ENCODE results near the gene C11orf98. TPM values are rescaled to one million over a fixed set of nuclear protein-coding genes. Genes with fewer than 3 reads are reported as not detected.
"Not testable (repeated sequence)": the region's sequence is repeated elsewhere in the genome, so short reads cannot be mapped to it uniquely, and the experiment has no call there.

The C11orf98 gene
- total and polyA plus RNA-seq, 2 experiments from 2014 or later = 136 to 141 TPM

DNA sequence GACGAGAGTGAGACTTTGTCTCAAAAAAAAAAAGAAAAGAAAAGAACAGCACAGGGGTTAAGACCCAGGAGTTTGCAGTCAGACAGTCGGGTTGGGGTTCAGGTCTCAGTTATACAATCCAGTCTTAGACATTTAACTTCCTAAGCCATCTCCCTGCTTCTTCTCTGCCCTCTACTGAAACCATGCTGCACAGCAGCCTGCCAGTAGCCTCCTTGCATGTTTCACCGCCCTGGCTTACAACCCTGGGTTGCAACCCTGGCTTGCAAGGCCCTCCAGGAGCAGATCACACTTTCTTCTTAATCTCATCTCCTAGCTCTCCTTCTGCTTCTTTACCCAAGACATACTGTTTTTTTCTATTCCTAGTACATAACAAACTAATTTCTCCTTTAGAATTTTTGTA is 37.3 kb downstream of the C11orf98 start:
- peak in 1 of 2 donors; percentile 17 for DNase-seq (ENCODE audit: low read depth in 1 of 2, low spot score in 1 of 2)
- Histone ChIP-seq H3K9me3 (ENCODE audit: low read depth) (no peaks in the 10 kb centered on the region), H3K27me3 (no peaks in the 10 kb centered on the region), H3K4me1 (ENCODE audit: low read depth) (no peaks in the 10 kb centered on the region), H3K36me3 (peaks cover 68% of the 10 kb centered on the region), H3K27ac (no peak overlapping the region), H3K4me3 (no peak overlapping the region)
- peak; percentile 11 for TF ChIP-seq CTCF (IDR thresholded peaks at IDR 0.05; ENCODE audit: low read depth, low read length)

- peaks cover 5% of the 10 kb centered on the region for H3K4me1 ChIP-seq (ENCODE audit: low read depth)
- no peaks in the 10 kb centered on the region for H3K9me3 ChIP-seq (ENCODE audit: low read depth)
- TF ChIP-seq CTCF (IDR thresholded peaks at IDR 0.05; ENCODE audit: low read depth, low read length) = no peak
- H3K27me3 ChIP-seq = no peaks in the 10 kb centered on the region
- H3K27ac ChIP-seq = peak overlapping the region; percentile 83
- H3K36me3 ChIP-seq = peaks cover 24% of the 10 kb centered on the region
- H3K4me3 ChIP-seq = peak overlapping the region; percentile 50
- DNase-seq (ENCODE audit: low read depth in 1 of 2, low spot score in 1 of 2) = no peak
These were observed 42.4 kb downstream of the C11orf98 start for GRCh38 chr11:62622476-62623089.

- no peak for TF ChIP-seq CTCF (IDR thresholded peaks at IDR 0.05; ENCODE audit: low read depth, low read length)
- H3K27ac ChIP-seq = peak within 1 kb of the TSS; percentile 83
- peak; percentile 99 for DNase-seq (ENCODE audit: low read depth in 1 of 2, low spot score in 1 of 2)
- H3K4me3 ChIP-seq = peak within 1 kb of the TSS; percentile 50
- peaks cover 19% of the 10 kb centered on the region for H3K36me3 ChIP-seq
- no peaks in the 10 kb centered on the region for H3K27me3 ChIP-seq
- H3K4me1 ChIP-seq (ENCODE audit: low read depth) = peaks cover 5% of the 10 kb centered on the region
- H3K9me3 ChIP-seq (ENCODE audit: low read depth) = no peaks in the 10 kb centered on the region
These were observed 43.2 kb downstream of the C11orf98 start, which contains the start of gene B3GAT3 for GRCh38 chr11:62621567-62622470. Gene B3GAT3 (minus strand): TSS chr11:62621986. CDS start chr11:62621947, 39 bp downstream.

GRCh38 chr11:62621027-62621566 is 43.9 kb downstream of the C11orf98 start:
- H3K36me3 ChIP-seq = peaks cover 11% of the 10 kb centered on the region
- DNase-seq (ENCODE audit: low read depth in 1 of 2, low spot score in 1 of 2) = no peak
- H3K4me3 ChIP-seq = peak overlapping the region; percentile 50
- H3K4me1 ChIP-seq (ENCODE audit: low read depth) = peaks cover 5% of the 10 kb centered on the region
- H3K27ac ChIP-seq = peak overlapping the region; percentile 83
- TF ChIP-seq CTCF (IDR thresholded peaks at IDR 0.05; ENCODE audit: low read depth, low read length) = no peak
- H3K9me3 ChIP-seq (ENCODE audit: low read depth) = no peaks in the 10 kb centered on the region
- H3K27me3 ChIP-seq = no peaks in the 10 kb centered on the region

DNA sequence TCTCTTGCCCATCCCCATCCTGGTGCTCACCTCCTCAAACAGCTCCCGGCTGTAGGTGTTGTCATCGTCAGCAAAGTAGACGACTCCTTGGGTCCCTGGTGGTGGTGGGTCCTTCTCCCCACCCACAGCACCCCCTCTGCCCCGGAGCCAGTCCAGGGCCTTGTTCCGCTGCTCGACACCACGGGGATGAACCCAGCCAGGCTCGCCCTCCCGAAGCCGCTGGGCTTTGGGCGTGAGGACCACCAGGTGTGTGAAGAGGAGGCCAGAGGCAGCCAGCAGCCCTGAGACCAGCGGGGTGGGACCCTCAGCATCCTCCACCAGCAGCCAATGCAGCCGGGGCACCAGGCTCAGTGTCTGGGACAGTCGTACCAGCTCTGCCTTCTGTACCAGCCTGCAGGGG is 48.1 kb downstream of the C11orf98 start:
- not testable (repeated sequence) for H3K9me3 ChIP-seq (ENCODE audit: low read depth); DNase-seq (ENCODE audit: low read depth in 1 of 2, low spot score in 1 of 2); H3K4me3 ChIP-seq; H3K4me1 ChIP-seq (ENCODE audit: low read depth); H3K27me3 ChIP-seq; H3K27ac ChIP-seq; H3K36me3 ChIP-seq

Measured in cardiac muscle cell (in vitro differentiated cells and primary cell).